CD4-positive, alpha-beta memory T cell (primary cell): ENCODE measurements around the gene VAMP4. TPM values are rescaled to one million over a fixed set of nuclear protein-coding genes. Genes with fewer than 3 reads are reported as not detected.
"Not testable (repeated sequence)": the region's sequence is repeated elsewhere in the genome, so short reads cannot be mapped to it uniquely, and the experiment has no call there.

Experiments
- CTCF ChIA-PET: fragments of 350-600 bp; sonication (Branson Sonifier 250); formaldehyde crosslinking; loops from one replicate; lab custom pipeline; 2021; ENCODE audit warnings: inconsistent platforms; ENCODE audit not compliant: partially characterized antibody; lab: Charles Lee
- POLR2A ChIA-PET: fragments of 350-600 bp; sonication (Branson Sonifier 250); formaldehyde crosslinking; loops from one replicate; lab custom pipeline; 2021; ENCODE audit not compliant: partially characterized antibody; lab: Charles Lee
- DNase-seq, 5 donors: peaks; one replicate each; pipeline versions ENCODE4 v3.0.0 to v3.0.0-alpha.2; 2020 to 2022; ENCODE audit warnings: mixed read lengths in 1 of 5
- H3K27ac ChIP-seq: one replicate; pipeline ENCODE4 v1.7.0; 2013; ENCODE audit warnings: low read depth, low read length
- H3K27me3 ChIP-seq: 2 replicates; pipeline ENCODE4 v1.7.0; 2013; ENCODE audit warnings: mild to moderate bottlenecking, low read length, moderate library complexity; ENCODE audit not compliant: insufficient read depth
- H3K36me3 ChIP-seq: 2 replicates; pipeline ENCODE4 v1.7.0; 2013; ENCODE audit warnings: mild to moderate bottlenecking, low read length, moderate library complexity; ENCODE audit not compliant: insufficient read depth
- H3K4me1 ChIP-seq: 2 replicates; pipeline ENCODE4 v1.7.0; 2013; ENCODE audit warnings: mild to moderate bottlenecking, low read length, moderate library complexity; ENCODE audit not compliant: insufficient read depth
- H3K4me3 ChIP-seq, 2 donors: one replicate each; pipeline ENCODE4 v1.7.0; 2013; ENCODE audit warnings: low read length in 2 of 2, mild to moderate bottlenecking in 1 of 2
- H3K9me3 ChIP-seq, 2 donors: one replicate each; pipeline ENCODE4 v1.7.0; 2013; ENCODE audit warnings: low read length in 2 of 2, control low read depth in 1 of 2; ENCODE audit not compliant: control insufficient read depth in 1 of 2
- H3K27ac Mint-ChIP-seq, 7 donors: one replicate each; pipeline ENCODE4 v1.8.0; 2020 to 2021; ENCODE audit warnings: mixed read lengths in 7 of 7, mild to moderate bottlenecking in 6 of 7, inconsistent platforms in 3 of 7, moderate library complexity in 3 of 7
- H3K27me3 Mint-ChIP-seq, 2 donors: one replicate each; pipeline ENCODE4 v1.8.0; 2020 to 2021; ENCODE audit warnings: mixed read lengths in 2 of 2
- H3K36me3 Mint-ChIP-seq, 2 donors: one replicate each; pipeline ENCODE4 v1.8.0; 2020 to 2021; ENCODE audit warnings: mixed read lengths in 2 of 2, inconsistent platforms in 1 of 2, mild to moderate bottlenecking in 1 of 2
- H3K4me1 Mint-ChIP-seq, 4 donors: one replicate each; pipeline ENCODE4 v1.8.0; 2020 to 2021; ENCODE audit warnings: mixed read lengths in 4 of 4, mild to moderate bottlenecking in 1 of 4
- H3K4me3 Mint-ChIP-seq, 8 donors: one replicate each; pipeline ENCODE4 v1.8.0; 2020 to 2021; ENCODE audit warnings: mixed read lengths in 8 of 8, mild to moderate bottlenecking in 7 of 8, moderate library complexity in 6 of 8, inconsistent platforms in 3 of 8
- H3K9me3 Mint-ChIP-seq, 8 donors: one replicate each; pipeline ENCODE4 v1.8.0; 2020 to 2021; ENCODE audit warnings: mixed read lengths in 8 of 8, mild to moderate bottlenecking in 5 of 8, inconsistent platforms in 3 of 8, moderate library complexity in 1 of 8
- intact Hi-C: fragments of 100-400 bp; cut with micrococcal nuclease; formaldehyde crosslinking; loops from one replicate; pipeline ENCODE4 v1.15.1; 2023
- polyA plus RNA-seq, 2 donors: library from polyadenylated mRNA; unstranded; fragments of 300-500 nt; fragmentation: Illumina TruSeq; gene quantifications; one replicate each; pipeline ENCODE4 v1.2.3, GENCODE V29; 2021
- total RNA-seq, 2 experiments: library from RNA; stranded (reverse); gene quantifications; one replicate each; pipeline ENCODE4 v1.2.3, GENCODE V29; 2021

VAMP4 gene
- total and polyA plus RNA-seq, 4 experiments from 2014 or later = 25.0 to 32.6 (median 30.7) TPM

DNA sequence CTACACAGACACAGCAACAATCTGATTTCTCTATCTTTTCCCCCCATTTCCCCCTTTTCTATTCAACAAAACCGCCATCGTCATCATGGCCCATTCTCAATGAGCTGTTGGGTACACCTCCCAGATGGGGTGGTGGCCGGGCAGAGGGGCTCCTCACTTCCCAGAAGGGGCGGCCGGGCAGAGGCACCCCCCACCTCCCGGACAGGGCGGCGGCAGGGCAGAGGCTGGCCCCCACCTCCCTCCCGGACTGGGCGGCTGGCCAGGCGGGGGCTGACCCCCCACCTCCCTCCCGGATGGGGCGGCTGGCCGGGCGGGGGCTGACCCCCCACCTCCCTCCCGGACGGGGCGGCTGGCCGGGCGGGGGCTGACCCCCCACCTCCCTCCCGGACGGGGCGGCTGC is 48.3 kb downstream of the VAMP4 start:
- CTCF ChIA-PET = not testable (repeated sequence)

DNA sequence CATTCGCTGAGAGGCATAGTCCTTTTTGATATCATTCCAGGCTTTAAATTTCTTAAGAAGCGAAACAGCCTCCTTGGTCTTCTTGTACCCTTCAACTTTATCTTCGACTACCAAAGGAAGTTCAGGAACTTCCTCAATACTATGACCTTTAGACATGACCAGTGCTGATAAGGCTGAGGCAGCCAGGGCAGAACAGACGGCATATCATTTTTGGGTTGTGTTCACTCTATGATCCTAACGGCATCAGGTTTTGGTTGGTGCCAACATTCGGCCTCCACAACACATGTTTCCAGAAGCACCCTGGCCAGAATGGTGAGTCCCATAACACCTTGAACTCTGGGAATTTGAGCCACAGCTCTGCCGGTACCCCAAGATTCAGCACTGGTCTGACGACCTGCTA is 58.0 kb downstream of the VAMP4 start:
- Mint-ChIP-seq H3K4me1 (no peaks in the 10 kb centered on the region), H3K36me3 (peaks cover 0 to 2% of the 10 kb centered on the region in 2 donors), H3K9me3 (peaks cover 2 to 29% (median 22%) of the 10 kb centered on the region in 8 donors), H3K27me3 (peaks cover 3 to 5% of the 10 kb centered on the region in 2 donors), H3K4me3 (no peak overlapping the region), H3K27ac (no peak overlapping the region)
- DNase-seq = no peak
- no peaks in the 10 kb centered on the region for H3K9me3 ChIP-seq
- intact Hi-C loops = no loop called here
- no peak overlapping the region for H3K4me3 ChIP-seq
- H3K4me1 ChIP-seq = no peaks in the 10 kb centered on the region
- CTCF ChIA-PET = no interaction called here
- POLR2A ChIA-PET = no interaction called here
- no peak overlapping the region for H3K27ac ChIP-seq
- no peaks in the 10 kb centered on the region for H3K27me3 ChIP-seq
- no peaks in the 10 kb centered on the region for H3K36me3 ChIP-seq

More for the DNA sequence above, 48.3 kb downstream of the VAMP4 start:
- H3K27me3 Mint-ChIP-seq, POLR2A ChIA-PET, H3K4me1 ChIP-seq, H3K4me3 ChIP-seq, H3K27ac ChIP-seq, H3K4me1 Mint-ChIP-seq, H3K9me3 ChIP-seq, H3K27me3 ChIP-seq, H3K4me3 Mint-ChIP-seq, H3K27ac Mint-ChIP-seq, H3K36me3 ChIP-seq, DNase-seq, intact Hi-C loops: not testable (repeated sequence)
- Mint-ChIP-seq H3K36me3 (peaks cover 11 to 18% of the 10 kb centered on the region in 2 donors), H3K9me3 (peaks cover 0 to 29% (median 21%) of the 10 kb centered on the region in 8 donors)

DNA sequence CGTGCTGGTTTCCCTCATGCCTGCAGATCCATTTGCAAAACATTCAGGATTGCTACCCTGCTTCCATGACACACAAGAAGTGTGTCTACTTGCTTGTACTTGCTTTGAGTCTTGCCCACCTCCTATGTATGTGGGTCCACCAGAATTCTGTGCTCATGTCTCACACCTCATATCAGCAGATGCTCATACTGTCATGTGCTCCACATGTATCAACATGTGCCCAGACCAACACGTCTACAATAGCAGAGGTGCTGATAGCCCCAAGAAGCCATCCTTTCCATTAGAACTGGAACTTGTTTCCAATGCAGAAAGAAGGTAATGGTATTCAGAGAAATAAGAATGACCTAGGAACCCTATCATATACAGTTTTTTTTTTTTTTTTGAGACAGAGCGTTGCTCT is 61.5 kb downstream of the VAMP4 start:
- Mint-ChIP-seq H3K9me3 (peaks cover 2 to 13% (median 7%) of the 10 kb centered on the region in 8 donors), H3K4me3 (no peak overlapping the region), H3K27me3 (peaks cover 3 to 8% of the 10 kb centered on the region in 2 donors), H3K36me3 (peaks cover 0 to 2% of the 10 kb centered on the region in 2 donors), H3K4me1 (no peaks in the 10 kb centered on the region), H3K27ac (peak overlapping the region in 1 of 7 donors; percentile 60)
- H3K27ac ChIP-seq = no peak overlapping the region
- intact Hi-C loops = no loop called here
- no peaks in the 10 kb centered on the region for H3K27me3 ChIP-seq
- H3K36me3 ChIP-seq = no peaks in the 10 kb centered on the region
- no peak overlapping the region for H3K4me3 ChIP-seq
- ChIA-PET CTCF (no interaction called here), POLR2A (no interaction called here)
- no peaks in the 10 kb centered on the region for H3K9me3 ChIP-seq
- DNase-seq = no peak
- no peaks in the 10 kb centered on the region for H3K4me1 ChIP-seq

DNA sequence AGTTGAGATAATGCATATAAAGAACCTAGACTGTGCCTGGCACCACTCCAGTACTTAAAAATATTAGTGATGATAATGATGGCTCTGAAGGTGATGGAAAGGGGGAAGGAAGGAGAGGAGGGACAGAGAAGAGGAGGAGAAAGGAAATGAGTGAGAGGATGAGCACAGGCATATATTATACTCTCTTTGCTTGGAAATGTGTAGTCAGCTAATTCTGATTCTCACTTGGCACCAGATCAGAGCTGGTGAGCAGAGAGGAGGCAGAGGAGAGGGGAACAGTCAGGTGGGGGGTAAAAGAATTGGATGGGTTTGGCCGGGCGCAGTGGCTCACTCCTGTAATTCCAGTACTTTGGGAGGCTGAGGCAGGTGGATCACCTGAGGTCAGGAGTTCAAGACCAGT is 65.0 kb downstream of the VAMP4 start:
- H3K4me3 Mint-ChIP-seq = no peak overlapping the region
- peaks cover 2 to 3% of the 10 kb centered on the region in 2 donors for H3K27me3 Mint-ChIP-seq
- Histone ChIP-seq H3K36me3 (no peaks in the 10 kb centered on the region), H3K4me3 (no peak overlapping the region), H3K27ac (no peak overlapping the region), H3K4me1 (no peaks in the 10 kb centered on the region), H3K27me3 (no peaks in the 10 kb centered on the region), H3K9me3 (no peaks in the 10 kb centered on the region)
- peaks cover 0 to 2% (median 0%) of the 10 kb centered on the region in 8 donors for H3K9me3 Mint-ChIP-seq
- H3K4me1 Mint-ChIP-seq = no peaks in the 10 kb centered on the region
- H3K27ac Mint-ChIP-seq = peak overlapping the region in 1 of 7 donors; percentile 19
- H3K36me3 Mint-ChIP-seq = no peaks in the 10 kb centered on the region
- no peak for DNase-seq
- POLR2A ChIA-PET = interaction anchor here (0.6 kb wide), 1 partner anchor 48 kb away, joined by 3 read pairs; no protein-coding TSS in a partner anchor
- CTCF ChIA-PET = interaction anchor here (0.6 kb wide), 1 partner anchor 56 kb away, joined by 3 read pairs; no protein-coding TSS in a partner anchor
- intact Hi-C loops = no loop called here

DNA sequence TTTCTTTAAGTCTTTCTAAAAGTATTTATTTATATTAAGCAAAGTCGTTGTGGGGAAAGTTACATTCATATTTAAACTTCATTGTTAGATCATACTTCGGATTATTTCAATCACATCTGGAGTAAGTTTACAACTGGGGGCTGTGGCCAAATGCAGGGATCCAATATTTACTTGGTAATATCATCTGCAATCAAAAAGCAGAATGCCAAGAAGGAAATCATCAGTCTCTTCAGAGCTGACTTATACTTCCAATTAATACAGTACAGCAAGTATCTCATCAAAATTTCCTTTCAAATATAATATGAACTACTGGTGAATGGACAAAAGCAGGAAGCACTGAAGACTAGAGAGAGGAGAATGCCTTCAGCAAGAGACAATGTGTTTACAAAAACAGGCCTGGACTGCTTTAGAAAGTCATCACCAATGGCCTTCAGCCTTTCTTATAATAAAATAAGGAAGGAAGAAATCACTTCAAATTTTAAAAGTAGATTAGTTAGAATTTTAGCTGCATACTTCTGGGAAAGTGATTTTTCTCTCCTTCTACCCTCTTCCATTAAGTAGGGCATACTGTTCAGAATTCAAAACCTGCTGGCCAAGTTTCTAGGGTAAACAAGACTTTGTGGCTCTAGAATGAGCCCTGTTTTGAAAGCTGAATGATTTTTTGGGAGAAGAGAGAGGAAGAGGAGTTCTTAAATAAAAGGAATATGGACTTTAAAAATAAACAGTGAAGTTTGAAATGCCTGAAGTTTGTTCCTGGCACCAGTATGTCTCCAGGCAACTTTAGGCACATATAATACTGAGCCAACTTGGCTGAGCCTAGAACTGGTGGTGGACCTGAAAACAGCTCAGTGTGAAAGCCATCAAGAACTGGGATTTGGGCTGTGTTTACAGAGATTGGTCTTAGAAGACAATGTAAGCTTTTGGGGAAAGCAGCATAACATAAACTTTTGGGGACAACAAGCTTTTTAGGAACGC is 67.1 kb downstream of the VAMP4 start:
- ChIA-PET CTCF (no interaction called here), POLR2A (no interaction called here)
- no peak for DNase-seq
- Mint-ChIP-seq H3K9me3 (peaks cover 0 to 2% (median 0%) of the 10 kb centered on the region in 8 donors), H3K36me3 (no peaks in the 10 kb centered on the region), H3K27ac (peak overlapping the region in 1 of 7 donors; percentile 23), H3K27me3 (peaks cover 2 to 3% of the 10 kb centered on the region in 2 donors), H3K4me3 (no peak overlapping the region), H3K4me1 (no peaks in the 10 kb centered on the region)
- Histone ChIP-seq H3K9me3 (no peaks in the 10 kb centered on the region), H3K27ac (no peak overlapping the region), H3K4me3 (no peak overlapping the region), H3K36me3 (no peaks in the 10 kb centered on the region), H3K4me1 (no peaks in the 10 kb centered on the region), H3K27me3 (no peaks in the 10 kb centered on the region)
- intact Hi-C loops = no loop called here

GRCh38 chr1:171670739-171671138 is 71.1 kb downstream of the VAMP4 start:
- H3K36me3 ChIP-seq = no peaks in the 10 kb centered on the region

DNA sequence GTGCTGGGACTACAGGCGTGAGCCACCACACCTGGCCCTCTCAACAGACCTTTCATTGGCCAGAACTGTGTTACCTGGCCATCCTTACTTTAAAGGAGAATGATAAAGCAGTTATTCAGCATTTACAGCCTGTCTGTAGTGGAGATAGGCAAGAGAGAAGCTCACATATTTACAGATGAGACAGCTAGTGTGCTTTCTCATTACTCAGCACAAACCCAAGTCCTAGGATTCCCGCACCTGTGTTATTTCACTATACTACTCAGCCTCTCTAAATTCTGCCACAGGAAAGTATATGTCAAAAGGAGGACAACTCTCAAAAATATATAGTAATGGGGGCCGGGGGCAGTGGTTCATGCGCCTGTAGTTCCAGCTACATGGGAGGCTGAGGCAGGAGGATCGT is 73.5 kb downstream of the VAMP4 start:
- H3K4me3 Mint-ChIP-seq = no peak overlapping the region
- CTCF ChIA-PET = no interaction called here
- Histone ChIP-seq H3K4me1 (no peaks in the 10 kb centered on the region), H3K27me3 (no peaks in the 10 kb centered on the region), H3K27ac (no peak overlapping the region), H3K4me3 (no peak overlapping the region), H3K9me3 (no peaks in the 10 kb centered on the region), H3K36me3 (no peaks in the 10 kb centered on the region)
- no peaks in the 10 kb centered on the region for H3K36me3 Mint-ChIP-seq
- intact Hi-C loops = no loop called here
- DNase-seq = no peak
- H3K9me3 Mint-ChIP-seq = peaks cover 0 to 2% (median 0%) of the 10 kb centered on the region in 8 donors
- POLR2A ChIA-PET = no interaction called here
- H3K27ac Mint-ChIP-seq = peak overlapping the region in 1 of 7 donors; percentile 42
- H3K27me3 Mint-ChIP-seq = no peaks in the 10 kb centered on the region
- no peaks in the 10 kb centered on the region for H3K4me1 Mint-ChIP-seq

More at GRCh38 chr1:171670739-171671138, 71.1 kb downstream of the VAMP4 start:
- Histone ChIP-seq H3K27me3 (no peaks in the 10 kb centered on the region), H3K4me1 (no peaks in the 10 kb centered on the region), H3K27ac (no peak overlapping the region), H3K4me3 (no peak overlapping the region), H3K9me3 (no peaks in the 10 kb centered on the region)
- DNase-seq = no peak
- H3K4me3 Mint-ChIP-seq = no peak overlapping the region
- CTCF ChIA-PET = no interaction called here
- H3K4me1 Mint-ChIP-seq = no peaks in the 10 kb centered on the region
- H3K9me3 Mint-ChIP-seq = peaks cover 0 to 2% (median 0%) of the 10 kb centered on the region in 8 donors
- H3K27me3 Mint-ChIP-seq = peaks cover 1 to 2% of the 10 kb centered on the region in 2 donors
- H3K27ac Mint-ChIP-seq = no peak overlapping the region
- no peaks in the 10 kb centered on the region for H3K36me3 Mint-ChIP-seq
- POLR2A ChIA-PET = no interaction called here
- intact Hi-C loops = no loop called here
